ENCODE data around the gene KRR1.
A peak's percentile ranks its signal among the peaks of the same experiment; 100 is the strongest.

KRR1 gene

GRCh38 chr12:75511116-75512048 lies at the start of gene KRR1:
Gene KRR1, minus strand, starts transcription at chr12:75511609. Its CDS starts 12 bp downstream, at chr12:75511597.
- peak; percentile 97 for DNase-seq

- no peak for DNase-seq
Observed at GRCh38 chr12:75560167-75560566, 48.8 kb upstream of the KRR1 start.

- DNase-seq = no peak
Observed at GRCh38 chr12:75558287-75558686, 46.9 kb upstream of the KRR1 start.

GRCh38 chr12:75556311-75556899 lies 45.0 kb upstream of the KRR1 start:
- no peak for DNase-seq

GRCh38 chr12:75554556-75554880 lies 43.1 kb upstream of the KRR1 start:
- DNase-seq = no peak

- no peak for DNase-seq
Observed at GRCh38 chr12:75553836-75554555, 42.6 kb upstream of the KRR1 start.

- DNase-seq = no peak
Observed at GRCh38 chr12:75553398-75553797, 42.0 kb upstream of the KRR1 start.

GRCh38 chr12:75551477-75551876 lies 40.1 kb upstream of the KRR1 start:
- no peak for DNase-seq

GRCh38 chr12:75550401-75551240 lies 39.2 kb upstream of the KRR1 start:
- DNase-seq = no peak

GRCh38 chr12:75549989-75550388 lies 38.6 kb upstream of the KRR1 start:
- DNase-seq = peak; percentile 6

- DNase-seq = no peak
Observed at GRCh38 chr12:75548879-75549278, 37.5 kb upstream of the KRR1 start.

- no peak for DNase-seq
Observed at GRCh38 chr12:75545636-75546035, 34.2 kb upstream of the KRR1 start.

- DNase-seq = no peak
Observed at GRCh38 chr12:75543529-75543928, 32.1 kb upstream of the KRR1 start.

- DNase-seq = no peak
Observed at GRCh38 chr12:75542942-75543341, 31.5 kb upstream of the KRR1 start.

- no peak for DNase-seq
Observed at GRCh38 chr12:75539889-75540288, 28.5 kb upstream of the KRR1 start.

- no peak for DNase-seq
Observed at GRCh38 chr12:75533239-75533638, 21.8 kb upstream of the KRR1 start.

- no peak for DNase-seq
Observed at GRCh38 chr12:75529826-75530225, 18.4 kb upstream of the KRR1 start.

GRCh38 chr12:75529316-75529715 lies 17.9 kb upstream of the KRR1 start:
- DNase-seq = no peak

- DNase-seq = no peak
Observed at GRCh38 chr12:75528692-75529091, 17.3 kb upstream of the KRR1 start.

- no peak for DNase-seq
Observed at GRCh38 chr12:75528272-75528671, 16.9 kb upstream of the KRR1 start.

- peak; percentile 55 for DNase-seq
Observed at GRCh38 chr12:75526655-75527511, 15.5 kb upstream of the KRR1 start.

- DNase-seq = no peak
Observed at GRCh38 chr12:75525263-75525662, 13.9 kb upstream of the KRR1 start.
